ENCODE measurements around the gene RABGEF1.
"Not testable (repeated sequence)": the region's sequence is repeated elsewhere in the genome, so short reads cannot be mapped to it uniquely, and the experiment has no call there.

RABGEF1 gene

GRCh38 chr7:66699998-66700397 lies 40.5 kb upstream of the RABGEF1 start:
- no peak for TF ChIP-seq CTCF (IDR thresholded peaks at IDR 0.05; ENCODE audit: extremely low read depth, missing control alignments)

GRCh38 chr7:66700633-66701131 lies 39.9 kb upstream of the RABGEF1 start:
- DNase-seq (ENCODE audit: low spot score) = peak; percentile 3

More at GRCh38 chr7:66699998-66700397, 40.5 kb upstream of the RABGEF1 start:
- no peak for DNase-seq (ENCODE audit: low spot score)

DNA sequence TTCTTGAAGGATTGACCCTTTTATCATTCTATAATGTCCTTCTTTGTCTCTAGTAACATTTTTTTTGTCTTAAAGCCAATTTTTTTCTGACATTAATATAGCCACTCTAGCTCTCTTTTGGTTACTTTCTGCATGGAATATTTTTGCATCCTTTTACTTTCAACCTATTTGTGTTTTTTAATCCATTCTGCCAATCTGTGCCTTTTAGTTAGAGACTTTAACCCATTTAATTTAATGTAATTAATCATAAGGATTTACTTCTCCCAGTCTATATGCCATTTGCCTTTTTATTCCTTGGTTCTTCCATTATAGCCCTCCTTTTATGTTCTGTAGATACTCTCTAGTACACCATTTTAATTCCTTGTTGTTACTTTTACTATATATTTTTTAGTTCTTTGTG lies 32.7 kb upstream of the RABGEF1 start:
- no peak for DNase-seq (ENCODE audit: low spot score)
- TF ChIP-seq CTCF (IDR thresholded peaks at IDR 0.05; ENCODE audit: extremely low read depth, missing control alignments) = no peak

More at GRCh38 chr7:66700633-66701131, 39.9 kb upstream of the RABGEF1 start:
- TF ChIP-seq CTCF (IDR thresholded peaks at IDR 0.05; ENCODE audit: extremely low read depth, missing control alignments) = no peak

- not testable (repeated sequence) for DNase-seq (ENCODE audit: low spot score)
Measured at GRCh38 chr7:66710752-66711151, 29.8 kb upstream of the RABGEF1 start.

- TF ChIP-seq CTCF (IDR thresholded peaks at IDR 0.05; ENCODE audit: extremely low read depth, missing control alignments) = no peak
- DNase-seq (ENCODE audit: low spot score) = no peak
Measured at GRCh38 chr7:66713687-66714086, 26.8 kb upstream of the RABGEF1 start.

DNA sequence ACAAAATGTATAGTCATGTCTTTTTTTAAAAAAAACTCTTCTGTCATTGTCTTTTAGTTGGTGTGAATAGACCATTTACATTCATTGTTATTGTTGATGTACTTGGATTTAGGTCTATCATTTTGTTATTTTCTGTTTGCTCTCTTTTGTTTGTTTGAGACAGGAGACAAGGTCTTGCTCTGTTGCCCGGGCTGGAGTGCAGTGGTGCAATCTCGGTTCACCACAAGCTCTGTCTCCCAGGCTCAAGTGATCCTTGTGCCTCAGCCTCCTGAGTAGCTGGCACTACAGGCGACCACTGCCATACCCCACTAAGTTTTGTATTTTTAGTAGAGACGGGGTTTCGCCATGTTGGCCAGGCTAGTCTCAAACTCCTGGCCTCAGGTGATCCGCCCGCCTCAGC lies 23.9 kb upstream of the RABGEF1 start:
- not testable (repeated sequence) for DNase-seq (ENCODE audit: low spot score)

- TF ChIP-seq CTCF (IDR thresholded peaks at IDR 0.05; ENCODE audit: extremely low read depth, missing control alignments) = no peak
- peak; percentile 3 for DNase-seq (ENCODE audit: low spot score)
Measured at GRCh38 chr7:66720561-66720960, 20.0 kb upstream of the RABGEF1 start.

- no peak for DNase-seq (ENCODE audit: low spot score)
- no peak for TF ChIP-seq CTCF (IDR thresholded peaks at IDR 0.05; ENCODE audit: extremely low read depth, missing control alignments)
Measured at GRCh38 chr7:66725843-66726242, 14.7 kb upstream of the RABGEF1 start.
